ENCODE data around the gene CSDE1. TPM values are rescaled to one million over a fixed set of nuclear protein-coding genes. Genes with fewer than 3 reads are reported as not detected.

Gene CSDE1
- total RNA-seq, 1 donor, result 670 TPM

- TF ChIP-seq CTCF (IDR thresholded peaks at IDR 0.05; ENCODE audit: insufficient read depth, low read length), result no peak
- no peak for DNase-seq (ENCODE audit: low read depth)
- H3K4me3 ChIP-seq (ENCODE audit: low read depth, low read length), result no peak overlapping the region
Measured at GRCh38 chr1:114668373-114668772, 89.4 kb downstream of the CSDE1 start.

DNA sequence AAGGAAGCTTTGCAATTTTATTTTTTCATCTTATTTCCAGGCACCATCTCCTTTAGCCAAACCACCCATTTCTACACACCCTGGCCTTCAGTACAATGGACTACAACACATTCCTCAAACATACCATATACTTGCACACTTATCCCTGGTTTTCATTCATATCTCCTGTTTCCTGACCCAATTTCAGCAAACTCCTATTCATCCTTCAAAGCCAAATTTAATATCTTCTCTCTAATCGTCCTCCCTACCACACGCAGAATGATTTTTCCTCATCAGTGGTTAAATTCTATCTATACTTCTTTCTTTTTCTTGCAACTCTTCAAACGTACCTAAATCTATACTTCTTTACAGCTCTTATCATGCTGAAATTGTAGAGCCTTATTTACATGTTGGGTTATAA lies 90.8 kb downstream of the CSDE1 start:
- no peak for DNase-seq (ENCODE audit: low read depth)
- TF ChIP-seq CTCF (IDR thresholded peaks at IDR 0.05; ENCODE audit: insufficient read depth, low read length), result no peak
- no peak overlapping the region for H3K4me3 ChIP-seq (ENCODE audit: low read depth, low read length)

Small RNAs within 50 kb of the gene (small RNA-seq; reads per million reads assigned to genes)
- not detected for gene RN7SL432P
- gene RNY1P13, result not detected

Other genes with a start within 250 kb of the CSDE1 start
- 37.4 and 37.5 TPM in 2 replicates for gene TRIM33, start 246.8 kb downstream of the CSDE1 start, total RNA-seq (ENCODE audit: low replicate concordance)
- gene BCAS2, start 176.4 kb downstream of the CSDE1 start, total RNA-seq (ENCODE audit: low replicate concordance), result 35.0 and 52.5 TPM in 2 replicates
- 4.8 and 5.3 TPM in 2 replicates for gene DENND2C, start 87.9 kb downstream of the CSDE1 start, total RNA-seq (ENCODE audit: low replicate concordance)
- not detected in 2 replicates for gene AMPD1, start 62.4 kb downstream of the CSDE1 start, total RNA-seq (ENCODE audit: low replicate concordance)
- gene NRAS, start 41.2 kb downstream of the CSDE1 start, total RNA-seq (ENCODE audit: low replicate concordance), result 27.1 and 80.1 TPM in 2 replicates
- 37.4 and 57.4 TPM in 2 replicates for gene SIKE1, start 22.7 kb upstream of the CSDE1 start, total RNA-seq (ENCODE audit: low replicate concordance)
- not detected in 2 replicates for gene SYCP1, start 96.9 kb upstream of the CSDE1 start, total RNA-seq (ENCODE audit: low replicate concordance)